Measurements from ENCODE around the gene SCN9A. TPM values are rescaled to one million over a fixed set of nuclear protein-coding genes. Genes with fewer than 3 reads are reported as not detected.
"Not testable (repeated sequence)": the region's sequence is repeated elsewhere in the genome, so short reads cannot be mapped to it uniquely, and the experiment has no call there.

Gene SCN9A
- total RNA-seq, 4 donors from 2014 or later: 1.5 to 14.2 (median 4.6) TPM

- Histone ChIP-seq H3K4me3 (no peak overlapping the region), H3K27ac (no peak overlapping the region), H3K27me3 (no peaks in the 10 kb centered on the region), H3K36me3 (no peaks in the 10 kb centered on the region), H3K9me3 (no peaks in the 10 kb centered on the region), H3K4me1 (no peaks in the 10 kb centered on the region)
- intact Hi-C loops (cut with DNase I; ENCODE audit: low total_unique reads): no loop called here
- DNase-seq: no peak
- TF ChIP-seq, protein P1, sequence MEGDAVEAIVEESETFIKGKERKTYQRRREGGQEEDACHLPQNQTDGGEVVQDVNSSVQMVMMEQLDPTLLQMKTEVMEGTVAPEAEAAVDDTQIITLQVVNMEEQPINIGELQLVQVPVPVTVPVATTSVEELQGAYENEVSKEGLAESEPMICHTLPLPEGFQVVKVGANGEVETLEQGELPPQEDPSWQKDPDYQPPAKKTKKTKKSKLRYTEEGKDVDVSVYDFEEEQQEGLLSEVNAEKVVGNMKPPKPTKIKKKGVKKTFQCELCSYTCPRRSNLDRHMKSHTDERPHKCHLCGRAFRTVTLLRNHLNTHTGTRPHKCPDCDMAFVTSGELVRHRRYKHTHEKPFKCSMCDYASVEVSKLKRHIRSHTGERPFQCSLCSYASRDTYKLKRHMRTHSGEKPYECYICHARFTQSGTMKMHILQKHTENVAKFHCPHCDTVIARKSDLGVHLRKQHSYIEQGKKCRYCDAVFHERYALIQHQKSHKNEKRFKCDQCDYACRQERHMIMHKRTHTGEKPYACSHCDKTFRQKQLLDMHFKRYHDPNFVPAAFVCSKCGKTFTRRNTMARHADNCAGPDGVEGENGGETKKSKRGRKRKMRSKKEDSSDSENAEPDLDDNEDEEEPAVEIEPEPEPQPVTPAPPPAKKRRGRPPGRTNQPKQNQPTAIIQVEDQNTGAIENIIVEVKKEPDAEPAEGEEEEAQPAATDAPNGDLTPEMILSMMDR (IDR thresholded peaks at IDR 0.05): no peak
- TF ChIP-seq POLR2A (IDR thresholded peaks at IDR 0.05): no peak
Measured at GRCh38 chr2:166413255-166413654, 37.5 kb upstream of the SCN9A start.

- intact Hi-C loops (cut with DNase I; ENCODE audit: low total_unique reads): no loop called here
- Histone ChIP-seq H3K4me3 (no peak overlapping the region), H3K36me3 (no peaks in the 10 kb centered on the region), H3K27ac (no peak overlapping the region), H3K4me1 (no peaks in the 10 kb centered on the region), H3K27me3 (no peaks in the 10 kb centered on the region), H3K9me3 (no peaks in the 10 kb centered on the region)
- DNase-seq: no peak
- TF ChIP-seq, protein P1 (IDR thresholded peaks at IDR 0.05): no peak
- no peak for TF ChIP-seq POLR2A (IDR thresholded peaks at IDR 0.05)
Measured at GRCh38 chr2:166411473-166412230, 35.9 kb upstream of the SCN9A start.

DNA sequence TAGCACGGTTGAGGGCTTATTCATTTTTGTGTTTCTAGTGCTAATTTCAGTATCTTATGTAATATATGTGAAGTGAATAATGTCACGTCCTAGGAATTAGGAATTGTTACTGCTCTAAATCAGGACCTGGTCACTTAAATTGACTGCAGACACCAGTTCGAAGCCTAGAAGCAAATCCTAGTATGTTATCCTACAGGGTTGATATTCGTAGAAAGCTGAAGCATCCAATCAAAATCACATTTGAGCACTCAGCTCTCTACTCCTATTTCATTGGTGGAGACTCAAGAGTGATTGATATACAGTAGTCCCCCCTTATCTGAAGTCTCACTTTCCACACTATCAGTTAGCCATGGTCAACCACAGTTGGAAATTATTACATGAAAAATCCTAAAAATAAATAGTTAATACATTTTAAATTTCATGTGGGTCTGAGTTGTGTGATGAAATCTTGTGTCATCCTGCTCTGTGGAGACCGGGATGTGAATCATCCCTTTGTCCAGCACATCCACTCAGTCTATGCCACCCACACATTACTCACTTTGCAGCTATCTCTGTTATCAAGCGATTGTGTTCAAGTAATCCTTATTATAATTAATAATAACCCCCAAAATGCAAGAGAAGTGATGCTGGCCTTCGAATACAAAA, 35.2 kb upstream of the SCN9A start:
- H3K4me3 ChIP-seq: no peak overlapping the region
- no peaks in the 10 kb centered on the region for H3K36me3 ChIP-seq
- H3K27ac ChIP-seq: no peak overlapping the region
- DNase-seq: no peak
- no peaks in the 10 kb centered on the region for H3K9me3 ChIP-seq
- TF ChIP-seq, protein P1 (IDR thresholded peaks at IDR 0.05): no peak
- TF ChIP-seq POLR2A (IDR thresholded peaks at IDR 0.05): no peak
- H3K27me3 ChIP-seq: no peaks in the 10 kb centered on the region
- intact Hi-C loops (cut with DNase I; ENCODE audit: low total_unique reads): no loop called here
- no peaks in the 10 kb centered on the region for H3K4me1 ChIP-seq

- H3K4me3 ChIP-seq; H3K9me3 ChIP-seq; intact Hi-C loops (cut with DNase I; ENCODE audit: low total_unique reads); H3K4me1 ChIP-seq; H3K36me3 ChIP-seq; DNase-seq; H3K27ac ChIP-seq; H3K27me3 ChIP-seq: not testable (repeated sequence)
Measured at GRCh38 chr2:166407746-166408145, 32.0 kb upstream of the SCN9A start.

GRCh38 chr2:166406374-166406773, 30.6 kb upstream of the SCN9A start:
- no peaks in the 10 kb centered on the region for H3K27me3 ChIP-seq
- H3K27ac ChIP-seq: no peak overlapping the region
- H3K36me3 ChIP-seq: no peaks in the 10 kb centered on the region
- DNase-seq: no peak
- H3K4me1 ChIP-seq: no peaks in the 10 kb centered on the region
- TF ChIP-seq, protein P1 (IDR thresholded peaks at IDR 0.05): no peak
- TF ChIP-seq POLR2A (IDR thresholded peaks at IDR 0.05): no peak
- intact Hi-C loops (cut with DNase I; ENCODE audit: low total_unique reads): no loop called here
- H3K9me3 ChIP-seq: no peaks in the 10 kb centered on the region
- H3K4me3 ChIP-seq: no peak overlapping the region

All from uterus (tissue), 4 donors.